Vagina (tissue), 2 donors: ENCODE data around the gene IGLON5. TPM values are rescaled to one million over a fixed set of nuclear protein-coding genes. Genes with fewer than 3 reads are reported as not detected.

Source experiments
- DNase-seq, 2 donors: peaks; one replicate each; pipeline ENCODE4 v3.0.0-alpha.2; 2017; ENCODE audit errors: extremely low spot score in 2 of 2
- H3K27ac ChIP-seq: fragments of 200-600 bp; sonication (generic); one replicate; pipeline ENCODE4 v1.5.1; 2019
- H3K27me3 ChIP-seq: fragments of 200-600 bp; sonication (generic); one replicate; pipeline ENCODE4 v1.5.1; 2019
- H3K36me3 ChIP-seq, 2 donors: fragments of 200-600 bp; sonication (generic); one replicate each; pipeline ENCODE4 v1.5.1; 2017 to 2019
- H3K4me1 ChIP-seq: fragments of 200-600 bp; sonication (generic); one replicate; pipeline ENCODE4 v1.5.1; 2019
- H3K4me3 ChIP-seq, 2 donors: fragments of 200-600 bp; sonication (generic); 1 replicate in 1 of 2; 2 replicates in 1 of 2; pipeline ENCODE4 v1.5.1; 2016 to 2019
- H3K9me3 ChIP-seq: fragments of 200-600 bp; sonication (generic); one replicate; pipeline ENCODE4 v1.5.1; 2019
- CTCF ChIP-seq, 3 experiments: fragments of 450-650 bp in 2 of 3; fragments of 200-600 bp in 1 of 3; sonication (generic) in 1 of 3; IDR thresholded peaks; one replicate each; pipeline ENCODE4 v1.5.1; 2017 to 2019; ENCODE audit warnings: antibody characterized with exemption in 3 of 3, mild to moderate bottlenecking in 2 of 3, moderate library complexity in 2 of 3
- POLR2A ChIP-seq, 2 donors: fragments of 450-650 bp; IDR thresholded peaks; one replicate each; pipeline ENCODE4 v1.6.1; 2017; ENCODE audit warnings: antibody characterized with exemption in 2 of 2, mild to moderate bottlenecking in 2 of 2, moderate library complexity in 2 of 2
- POLR2AphosphoS5 ChIP-seq, 2 donors: sonication (generic); formaldehyde crosslinking; IDR thresholded peaks; one replicate each; pipeline ENCODE4 v1.9.0; 2017; ENCODE audit warnings: antibody characterized with exemption in 2 of 2, mild to moderate bottlenecking in 2 of 2, low read depth in 1 of 2; ENCODE audit not compliant: insufficient read depth in 1 of 2
- intact Hi-C: fragments of 100-400 bp; cut with DNase I; formaldehyde crosslinking; loops from one replicate; pipeline ENCODE4 v1.15.1; 2023
- total RNA-seq: library from RNA; depleted of rRNA; stranded (reverse); fragments of >200 nt; gene quantifications from one replicate; pipeline ENCODE4 v1.2.3, GENCODE V29; 2016

The IGLON5 gene
- total RNA-seq, 1 donor from 2014 or later = not detected

- H3K27ac ChIP-seq = no peak overlapping the region
- TF ChIP-seq POLR2AphosphoS5 (IDR thresholded peaks at IDR 0.05; ENCODE audit: insufficient read depth in 1 of 2, low read depth in 1 of 2) = no peak
- no peak for TF ChIP-seq CTCF (IDR thresholded peaks at IDR 0.05)
- TF ChIP-seq POLR2A (IDR thresholded peaks at IDR 0.05) = no peak
- H3K4me3 ChIP-seq = no peak overlapping the region
- no peaks in the 10 kb centered on the region for H3K9me3 ChIP-seq
- no peak for DNase-seq
- H3K4me1 ChIP-seq = peaks cover 6% of the 10 kb centered on the region
- intact Hi-C loops = no loop called here
- H3K36me3 ChIP-seq = no peaks in the 10 kb centered on the region
- no peaks in the 10 kb centered on the region for H3K27me3 ChIP-seq
Measured at GRCh38 chr19:51326216-51327065, 15.0 kb downstream of the IGLON5 start.

- no peaks in the 10 kb centered on the region for H3K27me3 ChIP-seq
- H3K27ac ChIP-seq = no peak overlapping the region
- intact Hi-C loops = no loop called here
- no peak for TF ChIP-seq POLR2A (IDR thresholded peaks at IDR 0.05)
- no peak for TF ChIP-seq POLR2AphosphoS5 (IDR thresholded peaks at IDR 0.05; ENCODE audit: insufficient read depth in 1 of 2, low read depth in 1 of 2)
- no peak for TF ChIP-seq CTCF (IDR thresholded peaks at IDR 0.05)
- H3K9me3 ChIP-seq = no peaks in the 10 kb centered on the region
- peaks cover 6% of the 10 kb centered on the region for H3K4me1 ChIP-seq
- H3K4me3 ChIP-seq = no peak overlapping the region
- no peak for DNase-seq
- H3K36me3 ChIP-seq = no peaks in the 10 kb centered on the region
Measured at GRCh38 chr19:51327066-51328001, 15.9 kb downstream of the IGLON5 start.

DNA sequence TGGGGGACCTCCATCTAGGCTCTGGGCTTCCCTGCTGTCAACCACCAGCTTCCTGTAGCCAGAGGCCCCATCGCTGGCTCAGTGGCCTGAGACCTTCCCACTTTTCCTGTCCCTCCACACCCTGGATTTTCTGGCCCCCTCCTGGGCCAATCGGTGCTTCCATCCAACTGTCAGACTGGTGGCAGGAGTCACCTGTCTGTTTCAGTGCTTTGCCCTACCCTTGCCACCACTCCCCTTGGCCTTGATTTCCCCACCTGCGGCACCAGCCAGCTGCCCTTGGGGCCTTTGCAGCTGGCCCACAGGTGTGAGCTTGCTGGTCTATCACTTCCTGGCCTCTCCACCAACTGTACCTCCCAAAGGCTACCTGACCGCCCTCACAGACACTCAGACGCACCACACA is 18.0 kb downstream of the IGLON5 start:
- intact Hi-C loops = no loop called here
- no peak for TF ChIP-seq POLR2A (IDR thresholded peaks at IDR 0.05)
- no peak for TF ChIP-seq POLR2AphosphoS5 (IDR thresholded peaks at IDR 0.05; ENCODE audit: insufficient read depth in 1 of 2, low read depth in 1 of 2)
- TF ChIP-seq CTCF (IDR thresholded peaks at IDR 0.05) = no peak
- Histone ChIP-seq H3K36me3 (no peaks in the 10 kb centered on the region), H3K27ac (no peak overlapping the region), H3K4me1 (peaks cover 6% of the 10 kb centered on the region), H3K9me3 (no peaks in the 10 kb centered on the region), H3K27me3 (no peaks in the 10 kb centered on the region), H3K4me3 (no peak overlapping the region)
- no peak for DNase-seq

- TF ChIP-seq CTCF (IDR thresholded peaks at IDR 0.05) = no peak
- TF ChIP-seq POLR2AphosphoS5 (IDR thresholded peaks at IDR 0.05; ENCODE audit: insufficient read depth in 1 of 2, low read depth in 1 of 2) = no peak
- no peak for TF ChIP-seq POLR2A (IDR thresholded peaks at IDR 0.05)
- H3K27ac ChIP-seq = no peak overlapping the region
- no peaks in the 10 kb centered on the region for H3K27me3 ChIP-seq
- H3K9me3 ChIP-seq = no peaks in the 10 kb centered on the region
- H3K36me3 ChIP-seq = no peaks in the 10 kb centered on the region
- peaks cover 6% of the 10 kb centered on the region for H3K4me1 ChIP-seq
- DNase-seq = no peak
- H3K4me3 ChIP-seq = no peak overlapping the region
- intact Hi-C loops = loop anchor here (10.0 kb wide), 2 partner anchors 64 to 236 kb away; partner anchors contain the start of gene C19orf84
Measured at GRCh38 chr19:51330366-51330765, 18.9 kb downstream of the IGLON5 start.
